Caco-2 (cell line): ENCODE data around the gene RPAP2. TPM values are rescaled to one million over a fixed set of nuclear protein-coding genes. Genes with fewer than 3 reads are reported as not detected.

ENCODE experiments used
- BruUV-seq: library from RNA; stranded (reverse); fragments of 400-500 nt; replicated peaks from 2 replicates; lab custom pipeline; 2021; lab: Mats Ljungman, UMichigan
- CTCF ChIA-PET: fragments of 300-600 bp; sonication (Branson Sonifier 250); formaldehyde crosslinking; loops from one replicate; lab custom pipeline; 2022; ENCODE audit warnings: antibody characterized with exemption; lab: Charles Lee
- POLR2A ChIA-PET: fragments of 300-600 bp; sonication (Branson Sonifier 250); formaldehyde crosslinking; loops from one replicate; lab custom pipeline; 2022; ENCODE audit warnings: antibody characterized with exemption; lab: Charles Lee
- DNase-seq, 2 experiments: peaks; one replicate each; pipeline versions ENCODE4 v3.0.0 to v3.0.0-alpha.2; 2020 to 2022
- H3K27me3 ChIP-seq: replicated peaks from 2 replicates; pipeline ENCODE4 v1.6.0; 2011; ENCODE audit warnings: low read length; ENCODE audit not compliant: control insufficient read depth, insufficient read depth
- H3K36me3 ChIP-seq: 2 replicates; pipeline ENCODE4 v1.5.1; 2011; ENCODE audit warnings: low read length; ENCODE audit not compliant: control insufficient read depth, insufficient read depth
- H3K4me1 ChIP-seq: fragments of 250-450 bp; sonication (Bioruptor Pico); 2 replicates; pipeline ENCODE4 v1.5.1; 2020; ENCODE audit warnings: mild to moderate bottlenecking
- H3K4me3 ChIP-seq: 2 replicates; pipeline ENCODE4 v1.5.1; 2011; ENCODE audit warnings: low read depth, mild to moderate bottlenecking, control low read depth, low read length
- H3K9me3 ChIP-seq: fragments of 250-450 bp; sonication (Bioruptor Pico); 2 replicates; pipeline ENCODE4 v1.5.1; 2020; ENCODE audit warnings: mild to moderate bottlenecking, moderate library complexity
- H3K27ac Mint-ChIP-seq: one replicate; pipeline ENCODE4 v1.8.0; 2022; ENCODE audit warnings: mixed read lengths; ENCODE audit not compliant: unreplicated experiment
- H3K27me3 Mint-ChIP-seq: one replicate; pipeline ENCODE4 v1.8.0; 2022; ENCODE audit warnings: mixed read lengths; ENCODE audit not compliant: insufficient read depth, unreplicated experiment
- H3K36me3 Mint-ChIP-seq: one replicate; pipeline ENCODE4 v1.8.0; 2022; ENCODE audit warnings: mild to moderate bottlenecking, mixed read lengths; ENCODE audit not compliant: insufficient read depth, unreplicated experiment
- H3K4me1 Mint-ChIP-seq: one replicate; pipeline ENCODE4 v1.8.0; 2022; ENCODE audit warnings: low read depth, mixed read lengths; ENCODE audit not compliant: unreplicated experiment
- H3K4me3 Mint-ChIP-seq: one replicate; pipeline ENCODE4 v1.8.0; 2022; ENCODE audit warnings: mild to moderate bottlenecking, moderate library complexity, mixed read lengths; ENCODE audit not compliant: unreplicated experiment
- H3K9me3 Mint-ChIP-seq: one replicate; pipeline ENCODE4 v1.8.0; 2022; ENCODE audit warnings: mixed read lengths; ENCODE audit not compliant: unreplicated experiment
- CTCF ChIP-seq, 2 experiments: fragments of 200-600 bp in 1 of 2; IDR thresholded peaks; 1 replicate in 1 of 2; 2 replicates in 1 of 2; pipeline versions ENCODE4 v1.5.1 to v1.8.0; 2011 to 2022; ENCODE audit warnings: antibody characterized with exemption in 1 of 2, control low read depth in 1 of 2, inconsistent platforms in 1 of 2, low read depth in 1 of 2, low read length in 1 of 2, mild to moderate bottlenecking in 1 of 2, moderate library complexity in 1 of 2; ENCODE audit not compliant: insufficient read depth in 1 of 2, severe bottlenecking in 1 of 2, unreplicated experiment in 1 of 2
- intact Hi-C: fragments of 100-400 bp; cut with micrococcal nuclease; formaldehyde crosslinking; loops from one replicate; pipeline ENCODE4 v1.10.0; 2022; ENCODE audit not compliant: unreplicated experiment
- total RNA-seq: library from RNA; stranded (reverse); gene quantifications from 2 replicates; pipeline ENCODE4 v1.2.3, GENCODE V29; 2022

Gene RPAP2
- total RNA-seq, 1 experiment from 2014 or later = 16.8 TPM

- Histone ChIP-seq H3K36me3 (no peaks in the 10 kb centered on the region), H3K4me1 (no peaks in the 10 kb centered on the region), H3K9me3 (no peaks in the 10 kb centered on the region), H3K27me3 (no peaks in the 10 kb centered on the region), H3K4me3 (no peak overlapping the region)
- Mint-ChIP-seq H3K4me3 (no peak overlapping the region), H3K36me3 (peaks cover 6% of the 10 kb centered on the region), H3K9me3 (no peaks in the 10 kb centered on the region), H3K4me1 (no peaks in the 10 kb centered on the region), H3K27ac (no peak overlapping the region), H3K27me3 (no peaks in the 10 kb centered on the region)
- ChIA-PET CTCF (no interaction called here), POLR2A (no interaction called here)
- intact Hi-C loops = loop anchor here (10.0 kb wide), 1 partner anchor 119 kb away; the partner anchor contains the start of gene GFI1
- BruUV-seq = no TSS peak
- no peak for TF ChIP-seq CTCF (IDR thresholded peaks at IDR 0.05; ENCODE audit: insufficient read depth in 1 of 2, low read depth in 1 of 2, low read length in 1 of 2, severe bottlenecking in 1 of 2, unreplicated experiment in 1 of 2)
- no peak for DNase-seq
These were observed 67.2 kb downstream of the RPAP2 start for GRCh38 chr1:92366040-92366395.

- ChIA-PET POLR2A (no interaction called here), CTCF (no interaction called here)
- H3K27me3 Mint-ChIP-seq = no peaks in the 10 kb centered on the region
- H3K9me3 Mint-ChIP-seq = no peaks in the 10 kb centered on the region
- DNase-seq = no peak
- Histone ChIP-seq H3K4me3 (no peak overlapping the region), H3K4me1 (no peaks in the 10 kb centered on the region), H3K9me3 (no peaks in the 10 kb centered on the region), H3K27me3 (no peaks in the 10 kb centered on the region), H3K36me3 (no peaks in the 10 kb centered on the region)
- intact Hi-C loops = loop anchor here (10.0 kb wide), 1 partner anchor 117 kb away; the partner anchor contains the start of gene GFI1
- no peak for TF ChIP-seq CTCF (IDR thresholded peaks at IDR 0.05; ENCODE audit: insufficient read depth in 1 of 2, low read depth in 1 of 2, low read length in 1 of 2, severe bottlenecking in 1 of 2, unreplicated experiment in 1 of 2)
- H3K36me3 Mint-ChIP-seq = peaks cover 6% of the 10 kb centered on the region
- no TSS peak for BruUV-seq
- no peak overlapping the region for H3K27ac Mint-ChIP-seq
- H3K4me3 Mint-ChIP-seq = no peak overlapping the region
- H3K4me1 Mint-ChIP-seq = no peaks in the 10 kb centered on the region
These were observed 68.6 kb downstream of the RPAP2 start for GRCh38 chr1:92367496-92367895.

- H3K36me3 ChIP-seq = no peaks in the 10 kb centered on the region
- Mint-ChIP-seq H3K9me3 (no peaks in the 10 kb centered on the region), H3K36me3 (peaks cover 4% of the 10 kb centered on the region), H3K27me3 (no peaks in the 10 kb centered on the region), H3K4me1 (no peaks in the 10 kb centered on the region), H3K4me3 (no peak overlapping the region), H3K27ac (no peak overlapping the region)
- no peak for DNase-seq
- BruUV-seq = no TSS peak
- H3K4me3 ChIP-seq = no peak overlapping the region
- no peaks in the 10 kb centered on the region for H3K27me3 ChIP-seq
- H3K9me3 ChIP-seq = no peaks in the 10 kb centered on the region
- intact Hi-C loops = no loop called here
- POLR2A ChIA-PET = no interaction called here
- TF ChIP-seq CTCF (IDR thresholded peaks at IDR 0.05; ENCODE audit: insufficient read depth in 1 of 2, low read depth in 1 of 2, low read length in 1 of 2, severe bottlenecking in 1 of 2, unreplicated experiment in 1 of 2) = no peak
- no peaks in the 10 kb centered on the region for H3K4me1 ChIP-seq
- CTCF ChIA-PET = no interaction called here
These were observed 73.3 kb downstream of the RPAP2 start for GRCh38 chr1:92372164-92372563.
